HL-60 (cell line): ENCODE results near the gene SPON1.

ENCODE experiments used
- DNase-seq, 2 experiments: peaks; one replicate each; pipeline ENCODE4 v3.0.0-alpha.2; 2010 to 2020; ENCODE audit warnings: low read depth in 1 of 2, low spot score in 1 of 2
- H3K27ac ChIP-seq: fragments of 250-450 bp; sonication (Bioruptor Pico); replicated peaks from 2 replicates; pipeline ENCODE4 v1.5.1; 2020; ENCODE audit warnings: mild to moderate bottlenecking, moderate library complexity
- H3K27me3 ChIP-seq: fragments of 250-450 bp; sonication (Bioruptor Pico); 2 replicates; pipeline ENCODE4 v1.5.1; 2021; ENCODE audit warnings: mild to moderate bottlenecking, moderate library complexity; ENCODE audit not compliant: insufficient read depth, poor library complexity, severe bottlenecking
- H3K4me3 ChIP-seq: replicated peaks from 2 replicates; pipeline ENCODE4 v1.5.1; 2011; ENCODE audit warnings: mild to moderate bottlenecking, control low read depth, low read length; ENCODE audit not compliant: insufficient read depth
- GABPA ChIP-seq: IDR thresholded peaks from 2 replicates; pipeline ENCODE4 v1.6.1; 2012; ENCODE audit warnings: low read depth
- POLR2AphosphoS5 ChIP-seq: IDR thresholded peaks from 2 replicates; pipeline ENCODE4 v1.6.1; 2012; ENCODE audit warnings: low read depth
- SPI1 ChIP-seq: IDR thresholded peaks from 2 replicates; pipeline ENCODE4 v1.6.1; 2012; ENCODE audit warnings: low read depth, mild to moderate bottlenecking, borderline replicate concordance
- TF ChIP-seq, protein P1 (sequence below): IDR thresholded peaks from 2 replicates; pipeline ENCODE4 v1.6.1; 2012; ENCODE audit warnings: low read depth; ENCODE audit not compliant: insufficient replicate concordance
- TF ChIP-seq, protein P2 (sequence below): IDR thresholded peaks from one replicate; pipeline ENCODE4 v1.5.1; 2011; ENCODE audit warnings: low read length, control low read depth, inconsistent platforms; ENCODE audit not compliant: insufficient read depth

Gene SPON1

DNA sequence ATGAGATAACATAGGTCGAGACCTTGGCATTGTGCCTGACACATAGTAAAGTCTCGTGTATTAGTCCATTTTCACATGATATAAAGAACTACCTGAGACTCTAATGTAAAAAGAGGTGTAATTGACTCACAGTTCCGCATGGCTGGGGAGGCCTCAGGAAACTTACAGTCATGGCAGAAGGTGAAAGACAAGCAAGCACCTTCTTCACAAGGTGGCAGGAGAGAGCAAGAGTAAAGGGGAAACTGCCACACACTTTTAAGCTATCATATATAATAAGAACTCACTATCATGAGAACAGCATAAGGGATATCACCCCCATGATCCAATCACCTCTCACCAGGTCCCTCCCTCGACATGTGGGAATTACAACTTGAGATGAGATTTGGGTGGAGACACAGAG is 165.2 kb downstream of the SPON1 start:
- H3K27me3 ChIP-seq = no peaks in the 10 kb centered on the region
- H3K27ac ChIP-seq = no peak overlapping the region

DNA sequence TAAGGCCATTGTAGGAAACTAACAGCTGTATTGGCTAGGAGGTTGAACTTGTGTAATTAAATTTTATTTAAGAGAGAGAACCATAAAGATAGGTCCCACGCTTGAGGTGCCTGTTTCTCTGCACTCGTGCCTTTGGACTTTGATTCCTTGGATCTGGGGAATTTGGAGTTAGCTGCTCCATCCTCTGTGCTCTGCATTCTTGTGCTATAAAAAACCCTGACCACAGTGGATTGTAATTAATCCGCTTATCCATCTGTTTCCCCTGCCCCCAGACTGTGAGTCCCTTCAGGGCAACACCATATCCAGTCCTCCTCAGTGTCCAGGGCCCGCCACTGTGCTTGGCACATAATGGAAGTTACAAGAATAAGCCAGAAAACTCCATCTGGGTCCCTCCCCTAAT is 169.8 kb downstream of the SPON1 start:
- Histone ChIP-seq H3K4me3 (no peak overlapping the region), H3K27ac (no peak overlapping the region), H3K27me3 (no peaks in the 10 kb centered on the region)
- no peak for DNase-seq
- TF ChIP-seq POLR2AphosphoS5 = no peak
- TF ChIP-seq, protein P1, sequence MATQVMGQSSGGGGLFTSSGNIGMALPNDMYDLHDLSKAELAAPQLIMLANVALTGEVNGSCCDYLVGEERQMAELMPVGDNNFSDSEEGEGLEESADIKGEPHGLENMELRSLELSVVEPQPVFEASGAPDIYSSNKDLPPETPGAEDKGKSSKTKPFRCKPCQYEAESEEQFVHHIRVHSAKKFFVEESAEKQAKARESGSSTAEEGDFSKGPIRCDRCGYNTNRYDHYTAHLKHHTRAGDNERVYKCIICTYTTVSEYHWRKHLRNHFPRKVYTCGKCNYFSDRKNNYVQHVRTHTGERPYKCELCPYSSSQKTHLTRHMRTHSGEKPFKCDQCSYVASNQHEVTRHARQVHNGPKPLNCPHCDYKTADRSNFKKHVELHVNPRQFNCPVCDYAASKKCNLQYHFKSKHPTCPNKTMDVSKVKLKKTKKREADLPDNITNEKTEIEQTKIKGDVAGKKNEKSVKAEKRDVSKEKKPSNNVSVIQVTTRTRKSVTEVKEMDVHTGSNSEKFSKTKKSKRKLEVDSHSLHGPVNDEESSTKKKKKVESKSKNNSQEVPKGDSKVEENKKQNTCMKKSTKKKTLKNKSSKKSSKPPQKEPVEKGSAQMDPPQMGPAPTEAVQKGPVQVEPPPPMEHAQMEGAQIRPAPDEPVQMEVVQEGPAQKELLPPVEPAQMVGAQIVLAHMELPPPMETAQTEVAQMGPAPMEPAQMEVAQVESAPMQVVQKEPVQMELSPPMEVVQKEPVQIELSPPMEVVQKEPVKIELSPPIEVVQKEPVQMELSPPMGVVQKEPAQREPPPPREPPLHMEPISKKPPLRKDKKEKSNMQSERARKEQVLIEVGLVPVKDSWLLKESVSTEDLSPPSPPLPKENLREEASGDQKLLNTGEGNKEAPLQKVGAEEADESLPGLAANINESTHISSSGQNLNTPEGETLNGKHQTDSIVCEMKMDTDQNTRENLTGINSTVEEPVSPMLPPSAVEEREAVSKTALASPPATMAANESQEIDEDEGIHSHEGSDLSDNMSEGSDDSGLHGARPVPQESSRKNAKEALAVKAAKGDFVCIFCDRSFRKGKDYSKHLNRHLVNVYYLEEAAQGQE = no peak
- TF ChIP-seq, protein P2, sequence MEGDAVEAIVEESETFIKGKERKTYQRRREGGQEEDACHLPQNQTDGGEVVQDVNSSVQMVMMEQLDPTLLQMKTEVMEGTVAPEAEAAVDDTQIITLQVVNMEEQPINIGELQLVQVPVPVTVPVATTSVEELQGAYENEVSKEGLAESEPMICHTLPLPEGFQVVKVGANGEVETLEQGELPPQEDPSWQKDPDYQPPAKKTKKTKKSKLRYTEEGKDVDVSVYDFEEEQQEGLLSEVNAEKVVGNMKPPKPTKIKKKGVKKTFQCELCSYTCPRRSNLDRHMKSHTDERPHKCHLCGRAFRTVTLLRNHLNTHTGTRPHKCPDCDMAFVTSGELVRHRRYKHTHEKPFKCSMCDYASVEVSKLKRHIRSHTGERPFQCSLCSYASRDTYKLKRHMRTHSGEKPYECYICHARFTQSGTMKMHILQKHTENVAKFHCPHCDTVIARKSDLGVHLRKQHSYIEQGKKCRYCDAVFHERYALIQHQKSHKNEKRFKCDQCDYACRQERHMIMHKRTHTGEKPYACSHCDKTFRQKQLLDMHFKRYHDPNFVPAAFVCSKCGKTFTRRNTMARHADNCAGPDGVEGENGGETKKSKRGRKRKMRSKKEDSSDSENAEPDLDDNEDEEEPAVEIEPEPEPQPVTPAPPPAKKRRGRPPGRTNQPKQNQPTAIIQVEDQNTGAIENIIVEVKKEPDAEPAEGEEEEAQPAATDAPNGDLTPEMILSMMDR = no peak
- no peak for TF ChIP-seq GABPA
- no peak for TF ChIP-seq SPI1

More for the DNA sequence above, 165.2 kb downstream of the SPON1 start:
- no peak overlapping the region for H3K4me3 ChIP-seq
- TF ChIP-seq GABPA (no peak), POLR2AphosphoS5 (no peak), SPI1 (no peak)
- TF ChIP-seq, protein P2 = no peak
- TF ChIP-seq, protein P1 = no peak
- no peak for DNase-seq

DNA sequence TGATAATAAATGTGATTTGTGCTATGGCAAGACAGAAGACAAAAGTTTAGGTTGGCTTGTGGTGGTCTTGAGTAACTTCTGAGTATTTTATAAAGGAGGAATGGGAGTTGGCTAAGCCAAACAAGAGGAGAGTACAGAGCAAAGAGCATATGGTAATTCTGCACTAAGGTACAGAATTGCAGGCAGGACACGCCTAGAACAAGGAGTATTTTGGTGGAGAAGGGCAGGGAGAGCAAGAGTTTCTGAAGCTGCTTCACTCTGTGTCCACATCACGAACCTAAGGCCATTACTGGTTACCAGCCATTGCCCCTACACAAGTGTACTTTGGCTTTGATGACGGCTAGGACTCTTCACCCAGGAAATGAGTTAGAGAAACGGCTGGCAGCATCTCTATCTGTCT is 170.9 kb downstream of the SPON1 start:
- H3K4me3 ChIP-seq = no peak overlapping the region
- TF ChIP-seq, protein P1 = no peak
- TF ChIP-seq, protein P2 = no peak
- no peak for TF ChIP-seq POLR2AphosphoS5
- no peak for TF ChIP-seq GABPA
- TF ChIP-seq SPI1 = no peak
- DNase-seq = no peak
- H3K27ac ChIP-seq = no peak overlapping the region
- H3K27me3 ChIP-seq = no peaks in the 10 kb centered on the region
